IPS-11a (cell line): ENCODE results near the gene ATXN1.

ENCODE experiments used
- H3K4me3 ChIP-seq: one replicate; pipeline ENCODE4 v1.5.1; 2013; ENCODE audit warnings: low read depth, low read length, control low read depth

The ATXN1 gene

GRCh38 chr6:16583144-16583762, 178.0 kb downstream of the ATXN1 start:
- no peak overlapping the region for H3K4me3 ChIP-seq

GRCh38 chr6:16582446-16583143, 178.7 kb downstream of the ATXN1 start:
- H3K4me3 ChIP-seq: no peak overlapping the region

GRCh38 chr6:16578695-16579285, 182.5 kb downstream of the ATXN1 start:
- H3K4me3 ChIP-seq: no peak overlapping the region

GRCh38 chr6:16576451-16577368, 184.6 kb downstream of the ATXN1 start:
- H3K4me3 ChIP-seq: no peak overlapping the region

- no peak overlapping the region for H3K4me3 ChIP-seq
Observed at GRCh38 chr6:16575655-16576054, 185.6 kb downstream of the ATXN1 start.

GRCh38 chr6:16572943-16573342, 188.3 kb downstream of the ATXN1 start:
- no peak overlapping the region for H3K4me3 ChIP-seq

GRCh38 chr6:16572317-16572716, 188.9 kb downstream of the ATXN1 start:
- H3K4me3 ChIP-seq: no peak overlapping the region

- H3K4me3 ChIP-seq: no peak overlapping the region
Observed at GRCh38 chr6:16570946-16571345, 190.3 kb downstream of the ATXN1 start.

- H3K4me3 ChIP-seq: no peak overlapping the region
Observed at GRCh38 chr6:16570221-16570553, 191.1 kb downstream of the ATXN1 start.

GRCh38 chr6:16568128-16568527, 193.1 kb downstream of the ATXN1 start:
- H3K4me3 ChIP-seq: no peak overlapping the region

GRCh38 chr6:16567071-16567470, 194.2 kb downstream of the ATXN1 start:
- no peak overlapping the region for H3K4me3 ChIP-seq

GRCh38 chr6:16564436-16564835, 196.8 kb downstream of the ATXN1 start:
- H3K4me3 ChIP-seq: no peak overlapping the region

GRCh38 chr6:16563628-16564240, 197.5 kb downstream of the ATXN1 start:
- no peak overlapping the region for H3K4me3 ChIP-seq

GRCh38 chr6:16562498-16562897, 198.8 kb downstream of the ATXN1 start:
- H3K4me3 ChIP-seq: no peak overlapping the region

- no peak overlapping the region for H3K4me3 ChIP-seq
Observed at GRCh38 chr6:16559071-16559470, 202.2 kb downstream of the ATXN1 start.

- no peak overlapping the region for H3K4me3 ChIP-seq
Observed at GRCh38 chr6:16555550-16555949, 205.7 kb downstream of the ATXN1 start.

GRCh38 chr6:16553531-16553930, 207.7 kb downstream of the ATXN1 start:
- H3K4me3 ChIP-seq: no peak overlapping the region

GRCh38 chr6:16551466-16551865, 209.8 kb downstream of the ATXN1 start:
- H3K4me3 ChIP-seq: no peak overlapping the region

- H3K4me3 ChIP-seq: no peak overlapping the region
Observed at GRCh38 chr6:16548121-16548520, 213.1 kb downstream of the ATXN1 start.

GRCh38 chr6:16547587-16547986, 213.7 kb downstream of the ATXN1 start:
- H3K4me3 ChIP-seq: no peak overlapping the region

- no peak overlapping the region for H3K4me3 ChIP-seq
Observed at GRCh38 chr6:16546861-16547260, 214.4 kb downstream of the ATXN1 start.
